GM19035 (cell line): ENCODE results near the gene PTK6.
"Not testable (repeated sequence)": the region's sequence is repeated elsewhere in the genome, so short reads cannot be mapped to it uniquely, and the experiment has no call there.

ENCODE experiments used
- ATAC-seq: cut with Tn5 transposase; IDR thresholded peaks from one replicate; pipeline ENCODE4 v1.9.1; 2021; ENCODE audit not compliant: unreplicated experiment

The PTK6 gene

GRCh38 chr20:63559485-63560332 lies 22.5 kb upstream of the PTK6 start:
- not testable (repeated sequence) for ATAC-seq

GRCh38 chr20:63558804-63559484 lies 21.8 kb upstream of the PTK6 start:
- no peak for ATAC-seq

GRCh38 chr20:63557481-63557891 lies 20.3 kb upstream of the PTK6 start:
- no peak for ATAC-seq

- no peak for ATAC-seq
Measured at GRCh38 chr20:63556873-63557478, 19.8 kb upstream of the PTK6 start.

- no peak for ATAC-seq
Measured at GRCh38 chr20:63555661-63556381, 18.6 kb upstream of the PTK6 start.

- no peak for ATAC-seq
Measured at GRCh38 chr20:63554361-63555278, 17.4 kb upstream of the PTK6 start.

- peak; percentile 23 for ATAC-seq
Measured at GRCh38 chr20:63553933-63554290, 16.7 kb upstream of the PTK6 start, which contains the start of gene FNDC11. FNDC11 (plus strand) TSS chr20:63554159; CDS start chr20:63555664, 1,505 bp downstream.

GRCh38 chr20:63553251-63553932 lies 16.2 kb upstream of the PTK6 start:
- peak; percentile 47 for ATAC-seq

- ATAC-seq: peak; percentile 23
Measured at GRCh38 chr20:63552481-63553249, 15.5 kb upstream of the PTK6 start.

- no peak for ATAC-seq
Measured at GRCh38 chr20:63551068-63551467, 13.9 kb upstream of the PTK6 start.

GRCh38 chr20:63549679-63550282 lies 12.6 kb upstream of the PTK6 start:
- no peak for ATAC-seq

GRCh38 chr20:63549019-63549418 lies 11.8 kb upstream of the PTK6 start:
- no peak for ATAC-seq

- ATAC-seq: no peak
Measured at GRCh38 chr20:63548542-63548941, 11.4 kb upstream of the PTK6 start.

- ATAC-seq: no peak
Measured at GRCh38 chr20:63547725-63548480, 10.7 kb upstream of the PTK6 start, which contains the start of gene SRMS. SRMS (minus strand) TSS chr20:63547749; CDS start chr20:63547463, 286 bp downstream.

- ATAC-seq: no peak
Measured at GRCh38 chr20:63546956-63547724, 10.0 kb upstream of the PTK6 start.

GRCh38 chr20:63546256-63546955 lies 9.2 kb upstream of the PTK6 start:
- no peak for ATAC-seq
